HTR-8/SVneo (cell line): ENCODE results near the gene FNDC7.
"Not testable (repeated sequence)": the region's sequence is repeated elsewhere in the genome, so short reads cannot be mapped to it uniquely, and the experiment has no call there.

Experiments used
- DNase-seq: peaks from one replicate; pipeline ENCODE4 v3.0.0; 2011; ENCODE audit warnings: low spot score, mixed read lengths; ENCODE audit not compliant: insufficient read length
- FAIRE-seq: peaks from 2 replicates; lab custom pipeline; 2011; peaks lifted over from hg19 to GRCh38; lab: Jason Lieb, UNC

FNDC7 gene

GRCh38 chr1:108732398-108732797 lies 19.7 kb downstream of the FNDC7 start:
- FAIRE-seq (no peak), DNase-seq (no peak)

GRCh38 chr1:108734171-108734865 lies 21.6 kb downstream of the FNDC7 start:
- FAIRE-seq (no peak), DNase-seq (no peak)

- no peak for FAIRE-seq
- DNase-seq: no peak
Measured at GRCh38 chr1:108742253-108742652, 29.5 kb downstream of the FNDC7 start.

- no peak for FAIRE-seq
Measured at GRCh38 chr1:108745980-108746381, 33.3 kb downstream of the FNDC7 start.

GRCh38 chr1:108746382-108747170 lies 33.9 kb downstream of the FNDC7 start, which contains the start of gene STXBP3:
Gene STXBP3, plus strand, starts transcription at chr1:108746674. Its CDS starts 64 bp downstream, at chr1:108746738.
- FAIRE-seq: peak; percentile 73
- DNase-seq: peak; percentile 76

More at GRCh38 chr1:108745980-108746381, 33.3 kb downstream of the FNDC7 start:
- DNase-seq: no peak

GRCh38 chr1:108747171-108747850 lies 34.6 kb downstream of the FNDC7 start:
- FAIRE-seq: no peak
- peak; percentile 67 for DNase-seq

GRCh38 chr1:108747898-108748297 lies 35.2 kb downstream of the FNDC7 start:
- DNase-seq: no peak
- FAIRE-seq: no peak

- DNase-seq (no peak), FAIRE-seq (no peak)
Measured at GRCh38 chr1:108749081-108749480, 36.4 kb downstream of the FNDC7 start.

GRCh38 chr1:108750476-108751181 lies 37.9 kb downstream of the FNDC7 start:
- no peak for DNase-seq
- no peak for FAIRE-seq

GRCh38 chr1:108753363-108753762 lies 40.7 kb downstream of the FNDC7 start:
- DNase-seq (no peak), FAIRE-seq (no peak)

- FAIRE-seq: no peak
Measured at GRCh38 chr1:108758796-108759195, 46.1 kb downstream of the FNDC7 start.

GRCh38 chr1:108767115-108767514 lies 54.4 kb downstream of the FNDC7 start:
- FAIRE-seq (no peak), DNase-seq (no peak)

More at GRCh38 chr1:108758796-108759195, 46.1 kb downstream of the FNDC7 start:
- no peak for DNase-seq

- FAIRE-seq (no peak), DNase-seq (no peak)
Measured at GRCh38 chr1:108767708-108768107, 55.0 kb downstream of the FNDC7 start.

- DNase-seq: no peak
- FAIRE-seq: no peak
Measured at GRCh38 chr1:108777839-108778238, 65.1 kb downstream of the FNDC7 start.

- DNase-seq: no peak
- no peak for FAIRE-seq
Measured at GRCh38 chr1:108779455-108779854, 66.7 kb downstream of the FNDC7 start.

- DNase-seq: no peak
- FAIRE-seq: no peak
Measured at GRCh38 chr1:108780937-108781574, 68.3 kb downstream of the FNDC7 start.

- FAIRE-seq, DNase-seq: not testable (repeated sequence)
Measured at GRCh38 chr1:108781575-108781944, 68.9 kb downstream of the FNDC7 start.

GRCh38 chr1:108785264-108785663 lies 72.6 kb downstream of the FNDC7 start:
- FAIRE-seq: no peak
- DNase-seq: no peak

GRCh38 chr1:108785880-108786279 lies 73.2 kb downstream of the FNDC7 start:
- no peak for DNase-seq
- no peak for FAIRE-seq

- DNase-seq (no peak), FAIRE-seq (no peak)
Measured at GRCh38 chr1:108791790-108792189, 79.1 kb downstream of the FNDC7 start.
